GM12878 (cell line): ENCODE measurements around the gene SUGP1. TPM values are rescaled to one million over a fixed set of nuclear protein-coding genes. Genes with fewer than 3 reads are reported as not detected.

Experiments
- ATAC-seq: fragments of 200-7000 bp; cut with Tn5 transposase; 3 replicates; pipeline ENCODE4 v1.9.1; 2020; ENCODE audit warnings: mild to moderate bottlenecking, moderate library complexity
- BruUV-seq: library from RNA; stranded (reverse); fragments of 400-500 nt; replicated peaks from 2 replicates; lab custom pipeline; 2021; lab: Mats Ljungman, UMichigan
- CTCF ChIA-PET: fragments of 300-600 bp; sonication (Branson Sonifier 250); formaldehyde crosslinking; extraction: SDS; loops from one replicate; lab custom pipeline; 2021; ENCODE audit warnings: inconsistent platforms; lab: Yijun Ruan, JAX
- POLR2A ChIA-PET: fragments of 350-600 bp; formaldehyde crosslinking; extraction: SDS; loops from one replicate; lab custom pipeline; 2021; ENCODE audit warnings: inconsistent platforms; lab: Charles Lee
- RAD21 ChIA-PET: fragments of 300-600 bp; sonication (Branson Sonifier 250); formaldehyde crosslinking; loops from one replicate; lab custom pipeline; 2023; ENCODE audit warnings: antibody characterized with exemption; ENCODE audit not compliant: unreplicated experiment; lab: Charles Lee
- SMC1A ChIA-PET: fragments of 300-600 bp; sonication (Branson Sonifier 250); formaldehyde crosslinking; loops from one replicate; lab custom pipeline; 2023; ENCODE audit not compliant: unreplicated experiment, uncharacterized antibody; lab: Charles Lee
- DNase-seq: peaks from one replicate; pipeline ENCODE4 v3.0.0-alpha.2; 2011; ENCODE audit warnings: low read depth, low spot score
- FAIRE-seq: peaks from 3 replicates; lab custom pipeline; 2011; peaks lifted over from hg19 to GRCh38; lab: Jason Lieb, UNC
- H2AFZ ChIP-seq: 2 replicates; pipeline ENCODE4 v1.6.0; 2011; ENCODE audit warnings: low read depth, low read length, control low read depth; ENCODE audit not compliant: control insufficient read depth
- H3K27ac ChIP-seq: 2 replicates; pipeline ENCODE4 v1.5.1; 2011; ENCODE audit warnings: control low read depth; ENCODE audit not compliant: control insufficient read depth, insufficient read depth
- H3K27me3 ChIP-seq, 2 experiments: replicated peaks in 1 of 2; 2 replicates each; pipeline versions ENCODE4 v1.6.0 to v1.6.1; 2011; ENCODE audit warnings: low read length in 1 of 2; ENCODE audit not compliant: control insufficient read depth in 2 of 2, insufficient read depth in 2 of 2
- H3K36me3 ChIP-seq, 2 experiments: 2 replicates each; pipeline ENCODE4 v1.5.1; 2011; ENCODE audit warnings: low read length in 1 of 2; ENCODE audit not compliant: control insufficient read depth in 2 of 2, insufficient read depth in 2 of 2
- H3K4me1 ChIP-seq: 2 replicates; pipeline ENCODE4 v1.6.1; 2011; ENCODE audit warnings: mild to moderate bottlenecking, low read length, moderate library complexity, mixed read lengths; ENCODE audit not compliant: control insufficient read depth, insufficient read depth
- H3K4me2 ChIP-seq: 2 replicates; pipeline ENCODE4 v1.6.0; 2011; ENCODE audit warnings: control low read depth; ENCODE audit not compliant: control insufficient read depth, insufficient read depth
- H3K4me3 ChIP-seq: fragments of 200-600 bp; sonication (generic); 2 replicates; pipeline ENCODE4 v1.5.1; 2016
- H3K79me2 ChIP-seq: 2 replicates; pipeline ENCODE4 v1.6.0; 2011; ENCODE audit warnings: low read length; ENCODE audit not compliant: control insufficient read depth, insufficient read depth
- H3K9ac ChIP-seq: 2 replicates; pipeline ENCODE4 v1.8.0; 2011; ENCODE audit warnings: low read length, control low read depth, mixed read lengths; ENCODE audit not compliant: control insufficient read depth, insufficient read depth
- H3K9me3 ChIP-seq: replicated peaks from 3 replicates; pipeline ENCODE4 v1.5.1; 2011; ENCODE audit warnings: mild to moderate bottlenecking, low read length; ENCODE audit not compliant: control insufficient read depth, insufficient read depth
- H4K20me1 ChIP-seq: 2 replicates; pipeline ENCODE4 v1.6.0; 2011; ENCODE audit not compliant: control insufficient read depth, insufficient read depth
- BHLHE40 ChIP-seq, 2 experiments: fragments of 450-650 bp in 1 of 2; IDR thresholded peaks; 2 replicates each; pipeline ENCODE4 v1.6.1; 2011 to 2017; ENCODE audit warnings: low read depth in 2 of 2, borderline replicate concordance in 1 of 2, improper control_type of control experiment in 1 of 2, low read length in 1 of 2, mild to moderate bottlenecking in 1 of 2
- FOXM1 ChIP-seq: IDR thresholded peaks from 2 replicates; pipeline ENCODE4 v1.6.1; 2012; ENCODE audit warnings: low read depth, mild to moderate bottlenecking, inconsistent platforms, low read length, moderate library complexity
- SPI1 ChIP-seq: IDR thresholded peaks from 2 replicates; pipeline ENCODE4 v1.6.1; 2011; ENCODE audit warnings: low read depth, mild to moderate bottlenecking, low read length, moderate library complexity, borderline replicate concordance; ENCODE audit not compliant: insufficient read depth
- SREBF2 ChIP-seq: IDR thresholded peaks from 2 replicates; pipeline ENCODE4 v1.6.1; 2012; ENCODE audit warnings: mild to moderate bottlenecking, low read length
- STAT3 ChIP-seq: IDR thresholded peaks from 2 replicates; pipeline ENCODE4 v1.6.1; 2011; ENCODE audit warnings: low read depth, low read length, improper control_type of control experiment
- WGBS: methylation state at CpG from one replicate; pipeline ENCODE4 v1.1.6; 2016; ENCODE audit warnings: low lambda C conversion rate; ENCODE audit not compliant: insufficient replicate concordance, insufficient coverage; ENCODE audit errors: missing lambda C conversion rate; 5-methylcytosine and 5-hydroxymethylcytosine counted together
- in situ Hi-C: fragments of 300-500 bp; cut with MboI; formaldehyde crosslinking; loops from 9 replicates; pipeline ENCODE4 v1.14.3; 2018; ENCODE audit warnings: mixed read lengths
- intact Hi-C: fragments of 100-400 bp; cut with micrococcal nuclease; formaldehyde crosslinking; loops from one replicate; pipeline ENCODE4 v1.14.2; 2022; ENCODE audit not compliant: unreplicated experiment
- polyA plus RNA-seq, 11 experiments: library from polyadenylated mRNA; depleted of rRNA in 4 of 11; unstranded in 6 of 11; stranded (reverse) in 5 of 11; fragments of >200 nt; fragmentation: Nextera tagmentation in 4 of 11; fragmentation: Illumina TruSeq in 1 of 11; extraction: Ambion mirVana in 4 of 11; extraction: Trizol in 1 of 11; gene quantifications; 1 replicate in 1 of 11; 2 replicates in 10 of 11; pipeline versions ENCODE4 v1.2.1 to v1.2.3, GENCODE V29; 2011 to 2016; ENCODE audit warnings: inconsistent platforms in 2 of 11, missing spikeins in 2 of 11, low read depth in 1 of 11
- total RNA-seq, 4 experiments: library from RNA; depleted of rRNA in 3 of 4; stranded (reverse); fragments of >200 nt in 3 of 4; fragmentation: Illumina TruSeq in 1 of 4; extraction: Trizol in 1 of 4; gene quantifications; 2 replicates each; pipeline versions ENCODE4 v1.2.1 to v1.2.3, GENCODE V29; 2013 to 2021

SUGP1 gene
- total and polyA plus RNA-seq, 10 of the 15 experiments (the other 5 are each of a cell fraction or from before 2014, with no cell fraction given) = 1.6 to 70.2 (median 38.4) TPM

DNA sequence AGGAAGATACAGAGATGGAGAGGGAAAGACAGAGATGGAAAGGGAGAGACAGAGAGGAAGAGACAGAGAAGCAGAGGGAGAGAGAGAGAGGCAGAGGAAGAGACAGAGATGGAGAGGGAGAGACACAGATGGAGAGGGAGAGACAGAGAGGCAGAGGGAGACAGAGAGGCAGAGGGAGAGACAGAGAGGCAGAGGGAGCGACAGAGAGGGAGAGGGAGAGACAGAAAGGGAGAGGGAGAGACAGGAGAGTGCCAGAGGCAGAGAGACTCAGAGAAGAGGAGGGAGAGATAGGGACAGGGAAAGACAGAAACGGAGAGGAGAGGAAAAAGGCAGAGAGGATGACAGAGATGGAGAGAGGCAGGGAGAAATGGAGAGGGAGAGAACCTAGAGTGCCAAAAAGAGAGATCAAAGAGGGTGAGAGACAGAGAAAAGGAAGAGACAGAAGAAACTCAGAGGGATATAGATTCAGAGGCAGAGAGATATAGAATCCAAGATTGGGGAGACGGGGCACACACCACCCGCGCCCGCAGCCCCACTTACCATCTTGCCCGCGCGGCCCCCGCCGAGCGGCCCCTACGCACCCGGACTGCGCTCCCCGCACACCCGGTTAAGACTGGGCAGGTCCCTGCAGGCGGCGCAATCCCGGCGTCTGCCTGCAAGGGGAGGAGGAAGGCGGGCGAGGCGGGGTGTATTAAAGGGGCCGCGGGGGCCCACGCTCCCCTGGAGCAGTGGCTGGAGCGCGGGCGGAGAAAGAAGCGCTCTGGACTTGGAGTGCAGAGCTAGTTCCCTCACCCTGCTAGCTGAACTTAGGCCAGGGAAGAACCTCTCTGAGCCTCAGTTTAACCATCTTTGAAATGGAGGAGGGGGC lies 57.9 kb downstream of the SUGP1 start (continued):
- TF ChIP-seq STAT3 (no peak), FOXM1 (no peak)
- TF ChIP-seq, all 136 proteins: peak for 0

DNA sequence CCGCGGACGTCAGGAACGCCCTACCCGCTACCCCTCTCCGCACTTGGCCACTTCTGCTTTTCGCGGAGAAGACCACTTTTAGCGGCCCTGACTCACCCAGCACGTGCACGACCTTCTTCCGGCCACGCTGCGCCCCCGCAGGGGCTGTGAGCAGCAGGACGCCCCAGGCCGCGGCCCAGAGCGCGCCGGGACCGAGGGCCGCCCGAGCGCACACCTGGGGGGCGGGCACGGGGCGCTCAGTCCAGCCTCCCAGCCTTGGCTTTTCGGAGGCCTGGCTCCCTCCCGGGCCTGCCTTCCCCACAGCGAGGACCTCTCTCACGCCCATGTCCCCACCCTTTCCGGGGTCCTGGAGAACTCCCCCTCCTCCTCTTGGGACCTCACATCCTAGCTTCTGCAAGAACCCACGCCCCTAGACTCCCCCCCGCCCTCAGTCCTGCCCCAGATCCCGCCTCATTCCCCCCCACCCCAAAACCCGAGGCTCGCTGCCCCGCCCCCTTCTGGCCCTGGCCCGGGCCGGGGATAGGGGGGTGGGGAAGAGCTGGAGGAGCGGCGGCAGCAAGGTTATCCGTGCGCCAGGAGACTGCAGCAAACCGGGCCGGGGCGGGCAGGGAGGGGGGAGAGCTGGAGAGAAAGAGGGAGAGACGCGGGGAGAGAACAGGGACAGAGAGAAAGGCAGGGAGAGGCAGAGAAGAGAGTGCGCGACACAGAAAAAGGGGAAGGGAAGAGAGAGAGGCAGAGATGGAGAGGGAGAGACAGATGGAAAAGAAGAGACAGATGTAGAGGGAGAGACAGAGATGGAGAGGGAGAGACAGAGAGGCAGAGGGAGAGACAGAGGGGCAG lies 58.7 kb downstream of the SUGP1 start:
- Histone ChIP-seq H3K9me3 (no peaks in the 10 kb centered on the region; the same call in 2 of the 3 replicates), H3K27ac (no peak overlapping the region), H3K36me3 (no peaks in the 10 kb centered on the region), H2AFZ (no peak overlapping the region), H3K79me2 (no peaks in the 10 kb centered on the region), H3K4me2 (no peak overlapping the region), H3K4me3 (no peak overlapping the region), H3K27me3 (peaks cover 0 to 2% of the 10 kb centered on the region in 2 experiments; a peak in 1 of 4 replicates), H3K9ac (no peak overlapping the region), H4K20me1 (no peaks in the 10 kb centered on the region), H3K4me1 (no peaks in the 10 kb centered on the region)
- FAIRE-seq (no peak), ATAC-seq (no peak), DNase-seq (no peak)
- BruUV-seq = no TSS peak
- intact Hi-C loops (no loop called here), in situ Hi-C loops (no loop called here)
- POLR2A ChIA-PET = no interaction called here
- no peak for TF ChIP-seq SREBF2
- peak; percentile 54; the same call in 1 of the 2 replicates for TF ChIP-seq SPI1
- TF ChIP-seq BHLHE40 (IDR thresholded peaks at IDR 0.05; ENCODE audit: borderline replicate concordance in 1 of 2, low read depth in 2 of 2, low read length in 1 of 2) = peak in 1 of 2 experiments; percentile 73; a peak in 2 of 4 replicates
- SMC1A ChIA-PET = no interaction called here
- RAD21 ChIA-PET = no interaction called here
- 4% methylated on average over 21 of the region's 52 CpGs for WGBS
- CTCF ChIA-PET = no interaction called here
